ENCODE results near the gene DCAF4.

DNA sequence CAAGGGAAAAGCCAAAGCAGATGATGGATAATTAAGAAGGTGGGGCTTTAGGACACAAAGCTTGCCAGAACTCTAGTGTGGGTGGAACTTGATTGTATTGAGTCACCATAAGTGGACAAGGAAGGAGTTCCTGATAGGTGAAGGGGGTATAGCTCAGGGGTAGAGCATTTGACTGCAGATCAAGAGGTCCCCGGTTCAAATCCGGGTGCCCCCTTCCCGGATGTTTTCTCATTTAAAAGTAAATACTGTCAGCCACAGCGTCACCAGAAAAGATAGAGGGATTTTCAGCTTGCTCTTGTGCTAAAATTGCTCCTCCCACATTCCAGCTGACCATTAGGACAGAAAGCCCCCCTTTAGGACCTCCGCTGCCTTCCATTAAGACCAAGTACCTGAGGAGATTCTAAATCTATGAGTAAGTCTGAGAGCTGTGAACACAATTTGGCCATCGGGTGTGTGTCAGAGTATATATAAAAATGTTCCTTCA, 36.6 kb downstream of the DCAF4 start:
- TF ChIP-seq, protein P1, sequence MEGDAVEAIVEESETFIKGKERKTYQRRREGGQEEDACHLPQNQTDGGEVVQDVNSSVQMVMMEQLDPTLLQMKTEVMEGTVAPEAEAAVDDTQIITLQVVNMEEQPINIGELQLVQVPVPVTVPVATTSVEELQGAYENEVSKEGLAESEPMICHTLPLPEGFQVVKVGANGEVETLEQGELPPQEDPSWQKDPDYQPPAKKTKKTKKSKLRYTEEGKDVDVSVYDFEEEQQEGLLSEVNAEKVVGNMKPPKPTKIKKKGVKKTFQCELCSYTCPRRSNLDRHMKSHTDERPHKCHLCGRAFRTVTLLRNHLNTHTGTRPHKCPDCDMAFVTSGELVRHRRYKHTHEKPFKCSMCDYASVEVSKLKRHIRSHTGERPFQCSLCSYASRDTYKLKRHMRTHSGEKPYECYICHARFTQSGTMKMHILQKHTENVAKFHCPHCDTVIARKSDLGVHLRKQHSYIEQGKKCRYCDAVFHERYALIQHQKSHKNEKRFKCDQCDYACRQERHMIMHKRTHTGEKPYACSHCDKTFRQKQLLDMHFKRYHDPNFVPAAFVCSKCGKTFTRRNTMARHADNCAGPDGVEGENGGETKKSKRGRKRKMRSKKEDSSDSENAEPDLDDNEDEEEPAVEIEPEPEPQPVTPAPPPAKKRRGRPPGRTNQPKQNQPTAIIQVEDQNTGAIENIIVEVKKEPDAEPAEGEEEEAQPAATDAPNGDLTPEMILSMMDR (conservative IDR thresholded peaks at IDR 0.05; ENCODE audit: low read depth, low read length), result no peak
- TF ChIP-seq EZH2 (IDR thresholded peaks at IDR 0.05; ENCODE audit: borderline replicate concordance, low read depth, low read length, poor library complexity, severe bottlenecking), result no peak
